HL-60 (cell line): ENCODE measurements around the gene SPEN.

Experiments
- GABPA ChIP-seq: IDR thresholded peaks from 2 replicates; pipeline ENCODE4 v1.6.1; 2012; ENCODE audit warnings: low read depth
- POLR2AphosphoS5 ChIP-seq: IDR thresholded peaks from 2 replicates; pipeline ENCODE4 v1.6.1; 2012; ENCODE audit warnings: low read depth
- TF ChIP-seq, protein P1 (sequence below): IDR thresholded peaks from one replicate; pipeline ENCODE4 v1.5.1; 2011; ENCODE audit warnings: low read length, control low read depth, inconsistent platforms; ENCODE audit not compliant: insufficient read depth

- TF ChIP-seq, protein P1, sequence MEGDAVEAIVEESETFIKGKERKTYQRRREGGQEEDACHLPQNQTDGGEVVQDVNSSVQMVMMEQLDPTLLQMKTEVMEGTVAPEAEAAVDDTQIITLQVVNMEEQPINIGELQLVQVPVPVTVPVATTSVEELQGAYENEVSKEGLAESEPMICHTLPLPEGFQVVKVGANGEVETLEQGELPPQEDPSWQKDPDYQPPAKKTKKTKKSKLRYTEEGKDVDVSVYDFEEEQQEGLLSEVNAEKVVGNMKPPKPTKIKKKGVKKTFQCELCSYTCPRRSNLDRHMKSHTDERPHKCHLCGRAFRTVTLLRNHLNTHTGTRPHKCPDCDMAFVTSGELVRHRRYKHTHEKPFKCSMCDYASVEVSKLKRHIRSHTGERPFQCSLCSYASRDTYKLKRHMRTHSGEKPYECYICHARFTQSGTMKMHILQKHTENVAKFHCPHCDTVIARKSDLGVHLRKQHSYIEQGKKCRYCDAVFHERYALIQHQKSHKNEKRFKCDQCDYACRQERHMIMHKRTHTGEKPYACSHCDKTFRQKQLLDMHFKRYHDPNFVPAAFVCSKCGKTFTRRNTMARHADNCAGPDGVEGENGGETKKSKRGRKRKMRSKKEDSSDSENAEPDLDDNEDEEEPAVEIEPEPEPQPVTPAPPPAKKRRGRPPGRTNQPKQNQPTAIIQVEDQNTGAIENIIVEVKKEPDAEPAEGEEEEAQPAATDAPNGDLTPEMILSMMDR, result no peak
- TF ChIP-seq POLR2AphosphoS5 (no peak), GABPA (no peak)
Observed at GRCh38 chr1:15826810-15827507, 20.5 kb upstream of the SPEN start.
